Caco-2 (cell line): ENCODE measurements around the gene MAP1LC3A. TPM values are rescaled to one million over a fixed set of nuclear protein-coding genes. Genes with fewer than 3 reads are reported as not detected.

Source experiments
- BruUV-seq: library from RNA; stranded (reverse); fragments of 400-500 nt; replicated peaks from 2 replicates; lab custom pipeline; 2021; lab: Mats Ljungman, UMichigan
- CTCF ChIA-PET: fragments of 300-600 bp; sonication (Branson Sonifier 250); formaldehyde crosslinking; loops from one replicate; lab custom pipeline; 2022; ENCODE audit warnings: antibody characterized with exemption; lab: Charles Lee
- POLR2A ChIA-PET: fragments of 300-600 bp; sonication (Branson Sonifier 250); formaldehyde crosslinking; loops from one replicate; lab custom pipeline; 2022; ENCODE audit warnings: antibody characterized with exemption; lab: Charles Lee
- DNase-seq, 2 experiments: peaks; one replicate each; pipeline versions ENCODE4 v3.0.0 to v3.0.0-alpha.2; 2020 to 2022
- H3K27me3 ChIP-seq: replicated peaks from 2 replicates; pipeline ENCODE4 v1.6.0; 2011; ENCODE audit warnings: low read length; ENCODE audit not compliant: control insufficient read depth, insufficient read depth
- H3K36me3 ChIP-seq: 2 replicates; pipeline ENCODE4 v1.5.1; 2011; ENCODE audit warnings: low read length; ENCODE audit not compliant: control insufficient read depth, insufficient read depth
- H3K4me1 ChIP-seq: fragments of 250-450 bp; sonication (Bioruptor Pico); 2 replicates; pipeline ENCODE4 v1.5.1; 2020; ENCODE audit warnings: mild to moderate bottlenecking
- H3K4me3 ChIP-seq: 2 replicates; pipeline ENCODE4 v1.5.1; 2011; ENCODE audit warnings: low read depth, mild to moderate bottlenecking, control low read depth, low read length
- H3K9me3 ChIP-seq: fragments of 250-450 bp; sonication (Bioruptor Pico); 2 replicates; pipeline ENCODE4 v1.5.1; 2020; ENCODE audit warnings: mild to moderate bottlenecking, moderate library complexity
- H3K27ac Mint-ChIP-seq: one replicate; pipeline ENCODE4 v1.8.0; 2022; ENCODE audit warnings: mixed read lengths; ENCODE audit not compliant: unreplicated experiment
- H3K27me3 Mint-ChIP-seq: one replicate; pipeline ENCODE4 v1.8.0; 2022; ENCODE audit warnings: mixed read lengths; ENCODE audit not compliant: insufficient read depth, unreplicated experiment
- H3K36me3 Mint-ChIP-seq: one replicate; pipeline ENCODE4 v1.8.0; 2022; ENCODE audit warnings: mild to moderate bottlenecking, mixed read lengths; ENCODE audit not compliant: insufficient read depth, unreplicated experiment
- H3K4me1 Mint-ChIP-seq: one replicate; pipeline ENCODE4 v1.8.0; 2022; ENCODE audit warnings: low read depth, mixed read lengths; ENCODE audit not compliant: unreplicated experiment
- H3K4me3 Mint-ChIP-seq: one replicate; pipeline ENCODE4 v1.8.0; 2022; ENCODE audit warnings: mild to moderate bottlenecking, moderate library complexity, mixed read lengths; ENCODE audit not compliant: unreplicated experiment
- H3K9me3 Mint-ChIP-seq: one replicate; pipeline ENCODE4 v1.8.0; 2022; ENCODE audit warnings: mixed read lengths; ENCODE audit not compliant: unreplicated experiment
- CTCF ChIP-seq, 2 experiments: fragments of 200-600 bp in 1 of 2; IDR thresholded peaks; 1 replicate in 1 of 2; 2 replicates in 1 of 2; pipeline versions ENCODE4 v1.5.1 to v1.8.0; 2011 to 2022; ENCODE audit warnings: antibody characterized with exemption in 1 of 2, control low read depth in 1 of 2, inconsistent platforms in 1 of 2, low read depth in 1 of 2, low read length in 1 of 2, mild to moderate bottlenecking in 1 of 2, moderate library complexity in 1 of 2; ENCODE audit not compliant: insufficient read depth in 1 of 2, severe bottlenecking in 1 of 2, unreplicated experiment in 1 of 2
- intact Hi-C: fragments of 100-400 bp; cut with micrococcal nuclease; formaldehyde crosslinking; loops from one replicate; pipeline ENCODE4 v1.10.0; 2022; ENCODE audit not compliant: unreplicated experiment
- total RNA-seq: library from RNA; stranded (reverse); gene quantifications from 2 replicates; pipeline ENCODE4 v1.2.3, GENCODE V29; 2022

Gene MAP1LC3A
- total RNA-seq, 1 experiment from 2014 or later, result 0.88 TPM

GRCh38 chr20:34595377-34596184 is 37.1 kb downstream of the MAP1LC3A start:
- no peak for TF ChIP-seq CTCF (IDR thresholded peaks at IDR 0.05; ENCODE audit: insufficient read depth in 1 of 2, low read depth in 1 of 2, low read length in 1 of 2, severe bottlenecking in 1 of 2, unreplicated experiment in 1 of 2)
- Mint-ChIP-seq H3K4me1 (no peaks in the 10 kb centered on the region), H3K4me3 (no peak overlapping the region), H3K27ac (no peak overlapping the region), H3K9me3 (no peaks in the 10 kb centered on the region), H3K36me3 (no peaks in the 10 kb centered on the region), H3K27me3 (no peaks in the 10 kb centered on the region)
- no TSS peak for BruUV-seq
- Histone ChIP-seq H3K9me3 (no peaks in the 10 kb centered on the region), H3K27me3 (no peaks in the 10 kb centered on the region), H3K4me3 (no peak overlapping the region), H3K36me3 (no peaks in the 10 kb centered on the region), H3K4me1 (no peaks in the 10 kb centered on the region)
- ChIA-PET CTCF (no interaction called here), POLR2A (no interaction called here)
- intact Hi-C loops, result no loop called here
- DNase-seq, result no peak

- no peaks in the 10 kb centered on the region for H3K27me3 ChIP-seq
Observed at GRCh38 chr20:34600892-34601653, 42.6 kb downstream of the MAP1LC3A start.

More at GRCh38 chr20:34600892-34601653, 42.6 kb downstream of the MAP1LC3A start:
- Mint-ChIP-seq H3K27ac (no peak overlapping the region), H3K36me3 (no peaks in the 10 kb centered on the region), H3K4me1 (no peaks in the 10 kb centered on the region), H3K27me3 (no peaks in the 10 kb centered on the region), H3K4me3 (no peak overlapping the region), H3K9me3 (no peaks in the 10 kb centered on the region)
- no peaks in the 10 kb centered on the region for H3K9me3 ChIP-seq
- intact Hi-C loops, result no loop called here
- no peaks in the 10 kb centered on the region for H3K36me3 ChIP-seq
- no TSS peak for BruUV-seq
- ChIA-PET POLR2A (no interaction called here), CTCF (no interaction called here)
- no peak for DNase-seq
- no peak for TF ChIP-seq CTCF (IDR thresholded peaks at IDR 0.05; ENCODE audit: insufficient read depth in 1 of 2, low read depth in 1 of 2, low read length in 1 of 2, severe bottlenecking in 1 of 2, unreplicated experiment in 1 of 2)
- no peaks in the 10 kb centered on the region for H3K4me1 ChIP-seq
- H3K4me3 ChIP-seq, result no peak overlapping the region
